ENCODE data around the gene ARHGAP42. TPM values are rescaled to one million over a fixed set of nuclear protein-coding genes. Genes with fewer than 3 reads are reported as not detected.

ARHGAP42 gene
- total and polyA plus RNA-seq, 4 donors: 3.8 to 17.2 (median 12.0) TPM

GRCh38 chr11:100969008-100969407 is 281.9 kb downstream of the ARHGAP42 start:
- Histone ChIP-seq H3K27me3 (ENCODE audit: control insufficient read depth in 4 of 4, insufficient read depth in 4 of 4, low read length in 3 of 4) (no peaks in the 10 kb centered on the region), H3K9ac (ENCODE audit: low read depth in 1 of 2, low read length in 2 of 2) (no peak overlapping the region), H3K36me3 (ENCODE audit: control insufficient read depth in 4 of 4, insufficient read depth in 3 of 4, low read depth in 1 of 4, low read length in 3 of 4) (peaks cover 3 to 13% (median 7%) of the 10 kb centered on the region in 4 donors), H3K27ac (ENCODE audit: low read depth in 1 of 2, low read length in 2 of 2) (no peak overlapping the region), H3K9me3 (ENCODE audit: control insufficient read depth in 4 of 4, low read length in 3 of 4) (no peaks in the 10 kb centered on the region), H3K4me3 (ENCODE audit: low read depth in 1 of 3, low read length in 3 of 3) (no peak overlapping the region), H3K4me1 (ENCODE audit: control insufficient read depth in 4 of 4, insufficient read depth in 4 of 4, low read length in 3 of 4) (no peaks in the 10 kb centered on the region)
- DNase-seq (ENCODE audit: low spot score): no peak
- TF ChIP-seq FOXA1 (IDR thresholded peaks at IDR 0.05) (no peak), NR2F2 (IDR thresholded peaks at IDR 0.05) (no peak), RXRA (IDR thresholded peaks at IDR 0.05) (no peak), FOXA2 (IDR thresholded peaks at IDR 0.05) (no peak)

- DNase-seq (ENCODE audit: low spot score): no peak
- 62% methylated on average over 4 of the region's 4 CpGs for WGBS
Observed at GRCh38 chr11:100970283-100971164, 283.4 kb downstream of the ARHGAP42 start.

GRCh38 chr11:100972046-100972445 is 285.0 kb downstream of the ARHGAP42 start:
- Histone ChIP-seq H3K4me1 (ENCODE audit: control insufficient read depth in 4 of 4, insufficient read depth in 4 of 4, low read length in 3 of 4) (no peaks in the 10 kb centered on the region), H3K36me3 (ENCODE audit: control insufficient read depth in 4 of 4, insufficient read depth in 3 of 4, low read depth in 1 of 4, low read length in 3 of 4) (peaks cover 0 to 29% (median 18%) of the 10 kb centered on the region in 4 donors), H3K27me3 (ENCODE audit: control insufficient read depth in 4 of 4, insufficient read depth in 4 of 4, low read length in 3 of 4) (no peaks in the 10 kb centered on the region), H3K27ac (ENCODE audit: low read depth in 1 of 2, low read length in 2 of 2) (no peak overlapping the region), H3K4me3 (ENCODE audit: low read depth in 1 of 3, low read length in 3 of 3) (no peak overlapping the region), H3K9me3 (ENCODE audit: control insufficient read depth in 4 of 4, low read length in 3 of 4) (no peaks in the 10 kb centered on the region), H3K9ac (ENCODE audit: low read depth in 1 of 2, low read length in 2 of 2) (no peak overlapping the region)
- no peak for DNase-seq (ENCODE audit: low spot score)
- WGBS: 78% methylated on average over 6 of the region's 6 CpGs
- no peak for TF ChIP-seq RXRA (IDR thresholded peaks at IDR 0.05)
- TF ChIP-seq ATF3 (IDR thresholded peaks at IDR 0.05): no peak
- no peak for TF ChIP-seq EGR1 (IDR thresholded peaks at IDR 0.05; ENCODE audit: low read depth in 2 of 2)
- TF ChIP-seq MAX (IDR thresholded peaks at IDR 0.05): no peak
- TF ChIP-seq FOXA2 (IDR thresholded peaks at IDR 0.05): no peak
- no peak for TF ChIP-seq HNF4G (IDR thresholded peaks at IDR 0.05)
- no peak for TF ChIP-seq GABPA (IDR thresholded peaks at IDR 0.05 in 1 of 2, conservative IDR thresholded peaks at IDR 0.05 in 1 of 2)
- TF ChIP-seq CTCF (IDR thresholded peaks at IDR 0.05; ENCODE audit: low read depth, low read length, missing input control): no peak
- TF ChIP-seq HNF4A (conservative IDR thresholded peaks at IDR 0.05): no peak
- TF ChIP-seq TAF1 (conservative IDR thresholded peaks at IDR 0.05): no peak
- no peak for TF ChIP-seq ZBTB33 (IDR thresholded peaks at IDR 0.05)
- TF ChIP-seq YY1 (IDR thresholded peaks at IDR 0.05): no peak
- no peak for TF ChIP-seq JUND (IDR thresholded peaks at IDR 0.05)
- TF ChIP-seq RAD21 (IDR thresholded peaks at IDR 0.05): no peak
- no peak for TF ChIP-seq NR2F2 (IDR thresholded peaks at IDR 0.05)
- no peak for TF ChIP-seq SP1 (IDR thresholded peaks at IDR 0.05)
- no peak for TF ChIP-seq REST (IDR thresholded peaks at IDR 0.05)
- no peak for TF ChIP-seq FOXA1 (IDR thresholded peaks at IDR 0.05)

More at GRCh38 chr11:100970283-100971164, 283.4 kb downstream of the ARHGAP42 start:
- Histone ChIP-seq H3K27me3 (ENCODE audit: control insufficient read depth in 4 of 4, insufficient read depth in 4 of 4, low read length in 3 of 4) (no peaks in the 10 kb centered on the region), H3K4me3 (ENCODE audit: low read depth in 1 of 3, low read length in 3 of 3) (no peak overlapping the region), H3K9me3 (ENCODE audit: control insufficient read depth in 4 of 4, low read length in 3 of 4) (no peaks in the 10 kb centered on the region), H3K36me3 (ENCODE audit: control insufficient read depth in 4 of 4, insufficient read depth in 3 of 4, low read depth in 1 of 4, low read length in 3 of 4) (peaks cover 0 to 18% (median 8%) of the 10 kb centered on the region in 4 donors), H3K9ac (ENCODE audit: low read depth in 1 of 2, low read length in 2 of 2) (no peak overlapping the region), H3K4me1 (ENCODE audit: control insufficient read depth in 4 of 4, insufficient read depth in 4 of 4, low read length in 3 of 4) (no peaks in the 10 kb centered on the region), H3K27ac (ENCODE audit: low read depth in 1 of 2, low read length in 2 of 2) (no peak overlapping the region)
- TF ChIP-seq ATF3 (IDR thresholded peaks at IDR 0.05) (no peak), HNF4A (conservative IDR thresholded peaks at IDR 0.05) (peak; percentile 52 to 66)

Measured in liver (tissue), 9 donors.